Measurements from ENCODE around the gene CPED1. TPM values are rescaled to one million over a fixed set of nuclear protein-coding genes. Genes with fewer than 3 reads are reported as not detected.

Gene CPED1
- total and polyA plus RNA-seq, 2 experiments from 2014 or later: 0.17 to 0.47 TPM

DNA sequence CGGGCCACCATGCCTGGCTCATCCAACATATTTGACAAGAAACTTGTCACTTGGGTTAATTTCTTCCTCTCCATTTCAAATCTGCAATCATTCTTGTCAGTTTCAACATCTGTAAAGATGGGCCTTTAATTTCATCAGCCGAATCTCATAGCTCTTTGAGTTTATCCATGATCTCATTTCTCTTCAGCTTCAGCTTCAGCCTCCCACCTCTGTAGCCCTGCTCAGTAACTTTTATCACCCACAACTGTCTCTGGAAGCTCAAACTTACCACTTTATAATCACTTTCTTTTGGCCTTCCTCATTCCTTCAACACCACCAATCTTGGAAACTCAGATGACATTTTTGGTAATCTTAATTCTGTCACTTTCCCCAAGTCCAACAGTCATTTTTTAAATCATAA is 83.2 kb downstream of the CPED1 start:
- Mint-ChIP-seq H3K27ac (no peak overlapping the region), H3K27me3 (ENCODE audit: insufficient read depth, low read depth, poor library complexity) (no peaks in the 10 kb centered on the region), H3K36me3 (ENCODE audit: low read depth) (no peaks in the 10 kb centered on the region), H3K9me3 (no peaks in the 10 kb centered on the region), H3K4me3 (no peak overlapping the region), H3K4me1 (peaks cover 7% of the 10 kb centered on the region; the same call in 2 of the 3 replicates)
- DNase-seq (ENCODE audit: low spot score): no peak
- no peak for TF ChIP-seq ZNF331 (CRISPR knock-in tag; IDR thresholded peaks at IDR 0.05; ENCODE audit: low read depth)
- no peak for TF ChIP-seq EZH2phosphoT487 (IDR thresholded peaks at IDR 0.05; ENCODE audit: unreplicated experiment)
- TF ChIP-seq, protein P1, sequence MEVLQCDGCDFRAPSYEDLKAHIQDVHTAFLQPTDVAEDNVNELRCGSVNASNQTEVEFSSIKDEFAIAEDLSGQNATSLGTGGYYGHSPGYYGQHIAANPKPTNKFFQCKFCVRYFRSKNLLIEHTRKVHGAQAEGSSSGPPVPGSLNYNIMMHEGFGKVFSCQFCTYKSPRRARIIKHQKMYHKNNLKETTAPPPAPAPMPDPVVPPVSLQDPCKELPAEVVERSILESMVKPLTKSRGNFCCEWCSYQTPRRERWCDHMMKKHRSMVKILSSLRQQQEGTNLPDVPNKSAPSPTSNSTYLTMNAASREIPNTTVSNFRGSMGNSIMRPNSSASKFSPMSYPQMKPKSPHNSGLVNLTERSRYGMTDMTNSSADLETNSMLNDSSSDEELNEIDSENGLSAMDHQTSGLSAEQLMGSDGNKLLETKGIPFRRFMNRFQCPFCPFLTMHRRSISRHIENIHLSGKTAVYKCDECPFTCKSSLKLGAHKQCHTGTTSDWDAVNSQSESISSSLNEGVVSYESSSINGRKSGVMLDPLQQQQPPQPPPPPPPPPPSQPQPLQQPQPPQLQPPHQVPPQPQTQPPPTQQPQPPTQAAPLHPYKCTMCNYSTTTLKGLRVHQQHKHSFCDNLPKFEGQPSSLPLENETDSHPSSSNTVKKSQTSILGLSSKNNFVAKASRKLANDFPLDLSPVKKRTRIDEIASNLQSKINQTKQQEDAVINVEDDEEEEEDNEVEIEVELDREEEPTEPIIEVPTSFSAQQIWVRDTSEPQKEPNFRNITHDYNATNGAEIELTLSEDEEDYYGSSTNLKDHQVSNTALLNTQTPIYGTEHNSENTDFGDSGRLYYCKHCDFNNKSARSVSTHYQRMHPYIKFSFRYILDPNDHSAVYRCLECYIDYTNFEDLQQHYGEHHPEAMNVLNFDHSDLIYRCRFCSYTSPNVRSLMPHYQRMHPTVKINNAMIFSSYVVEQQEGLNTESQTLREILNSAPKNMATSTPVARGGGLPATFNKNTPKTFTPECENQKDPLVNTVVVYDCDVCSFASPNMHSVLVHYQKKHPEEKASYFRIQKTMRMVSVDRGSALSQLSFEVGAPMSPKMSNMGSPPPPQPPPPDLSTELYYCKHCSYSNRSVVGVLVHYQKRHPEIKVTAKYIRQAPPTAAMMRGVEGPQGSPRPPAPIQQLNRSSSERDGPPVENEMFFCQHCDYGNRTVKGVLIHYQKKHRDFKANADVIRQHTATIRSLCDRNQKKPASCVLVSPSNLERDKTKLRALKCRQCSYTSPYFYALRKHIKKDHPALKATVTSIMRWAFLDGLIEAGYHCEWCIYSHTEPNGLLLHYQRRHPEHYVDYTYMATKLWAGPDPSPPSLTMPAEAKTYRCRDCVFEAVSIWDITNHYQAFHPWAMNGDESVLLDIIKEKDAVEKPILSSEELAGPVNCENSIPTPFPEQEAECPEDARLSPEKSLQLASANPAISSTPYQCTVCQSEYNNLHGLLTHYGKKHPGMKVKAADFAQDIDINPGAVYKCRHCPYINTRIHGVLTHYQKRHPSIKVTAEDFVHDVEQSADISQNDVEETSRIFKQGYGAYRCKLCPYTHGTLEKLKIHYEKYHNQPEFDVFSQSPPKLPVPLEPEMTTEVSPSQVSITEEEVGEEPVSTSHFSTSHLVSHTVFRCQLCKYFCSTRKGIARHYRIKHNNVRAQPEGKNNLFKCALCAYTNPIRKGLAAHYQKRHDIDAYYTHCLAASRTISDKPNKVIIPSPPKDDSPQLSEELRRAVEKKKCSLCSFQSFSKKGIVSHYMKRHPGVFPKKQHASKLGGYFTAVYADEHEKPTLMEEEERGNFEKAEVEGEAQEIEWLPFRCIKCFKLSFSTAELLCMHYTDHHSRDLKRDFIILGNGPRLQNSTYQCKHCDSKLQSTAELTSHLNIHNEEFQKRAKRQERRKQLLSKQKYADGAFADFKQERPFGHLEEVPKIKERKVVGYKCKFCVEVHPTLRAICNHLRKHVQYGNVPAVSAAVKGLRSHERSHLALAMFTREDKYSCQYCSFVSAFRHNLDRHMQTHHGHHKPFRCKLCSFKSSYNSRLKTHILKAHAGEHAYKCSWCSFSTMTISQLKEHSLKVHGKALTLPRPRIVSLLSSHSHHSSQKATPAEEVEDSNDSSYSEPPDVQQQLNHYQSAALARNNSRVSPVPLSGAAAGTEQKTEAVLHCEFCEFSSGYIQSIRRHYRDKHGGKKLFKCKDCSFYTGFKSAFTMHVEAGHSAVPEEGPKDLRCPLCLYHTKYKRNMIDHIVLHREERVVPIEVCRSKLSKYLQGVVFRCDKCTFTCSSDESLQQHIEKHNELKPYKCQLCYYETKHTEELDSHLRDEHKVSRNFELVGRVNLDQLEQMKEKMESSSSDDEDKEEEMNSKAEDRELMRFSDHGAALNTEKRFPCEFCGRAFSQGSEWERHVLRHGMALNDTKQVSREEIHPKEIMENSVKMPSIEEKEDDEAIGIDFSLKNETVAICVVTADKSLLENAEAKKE (CRISPR knock-in tag; IDR thresholded peaks at IDR 0.05): no peak
- TF ChIP-seq POLR2AphosphoS5 (IDR thresholded peaks at IDR 0.05; ENCODE audit: low read depth): no peak
- H3K4me1 ChIP-seq (ENCODE audit: insufficient read depth): peaks cover 6% of the 10 kb centered on the region; the same call in 1 of the 2 replicates
- H3F3A ChIP-seq (replicated peaks; ENCODE audit: low read depth): no peaks in the 10 kb centered on the region
- H3K36me3 ChIP-seq (ENCODE audit: insufficient read depth): no peaks in the 10 kb centered on the region
- H3K9me2 ChIP-seq (ENCODE audit: insufficient read depth): peaks cover 9% of the 10 kb centered on the region
- ATAC-seq: no peak
- no peak overlapping the region for H2AFZ ChIP-seq
- no peak overlapping the region for H3K27ac ChIP-seq (ENCODE audit: low read depth)
- H3K27me3 ChIP-seq (ENCODE audit: insufficient read depth): no peaks in the 10 kb centered on the region
- H3K4me2 ChIP-seq: no peak overlapping the region
- H3K4me3 ChIP-seq: no peak overlapping the region
- no peaks in the 10 kb centered on the region for H4K20me1 ChIP-seq (replicated peaks; ENCODE audit: insufficient read depth)
- H3K79me2 ChIP-seq (replicated peaks; ENCODE audit: insufficient read depth): no peaks in the 10 kb centered on the region

- no peak for TF ChIP-seq STAT1 (IDR thresholded peaks at IDR 0.05; ENCODE audit: unreplicated experiment)
- TF ChIP-seq, protein P2, sequence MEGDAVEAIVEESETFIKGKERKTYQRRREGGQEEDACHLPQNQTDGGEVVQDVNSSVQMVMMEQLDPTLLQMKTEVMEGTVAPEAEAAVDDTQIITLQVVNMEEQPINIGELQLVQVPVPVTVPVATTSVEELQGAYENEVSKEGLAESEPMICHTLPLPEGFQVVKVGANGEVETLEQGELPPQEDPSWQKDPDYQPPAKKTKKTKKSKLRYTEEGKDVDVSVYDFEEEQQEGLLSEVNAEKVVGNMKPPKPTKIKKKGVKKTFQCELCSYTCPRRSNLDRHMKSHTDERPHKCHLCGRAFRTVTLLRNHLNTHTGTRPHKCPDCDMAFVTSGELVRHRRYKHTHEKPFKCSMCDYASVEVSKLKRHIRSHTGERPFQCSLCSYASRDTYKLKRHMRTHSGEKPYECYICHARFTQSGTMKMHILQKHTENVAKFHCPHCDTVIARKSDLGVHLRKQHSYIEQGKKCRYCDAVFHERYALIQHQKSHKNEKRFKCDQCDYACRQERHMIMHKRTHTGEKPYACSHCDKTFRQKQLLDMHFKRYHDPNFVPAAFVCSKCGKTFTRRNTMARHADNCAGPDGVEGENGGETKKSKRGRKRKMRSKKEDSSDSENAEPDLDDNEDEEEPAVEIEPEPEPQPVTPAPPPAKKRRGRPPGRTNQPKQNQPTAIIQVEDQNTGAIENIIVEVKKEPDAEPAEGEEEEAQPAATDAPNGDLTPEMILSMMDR (conservative IDR thresholded peaks at IDR 0.05; ENCODE audit: low read depth in 2 of 2): no peak
- TF ChIP-seq CREB1 (CRISPR knock-in tag; IDR thresholded peaks at IDR 0.05; ENCODE audit: low read depth): no peak
- H3K27me3 Mint-ChIP-seq (ENCODE audit: insufficient read depth, low read depth, poor library complexity): no peaks in the 10 kb centered on the region
- H3K4me3 ChIP-seq: no peak overlapping the region
- no peaks in the 10 kb centered on the region for H3K27me3 ChIP-seq (ENCODE audit: insufficient read depth)
- no peak overlapping the region for H3K4me3 Mint-ChIP-seq
- H4K20me1 ChIP-seq (replicated peaks; ENCODE audit: insufficient read depth): no peaks in the 10 kb centered on the region
- H3F3A ChIP-seq (replicated peaks; ENCODE audit: low read depth): no peaks in the 10 kb centered on the region
- no peaks in the 10 kb centered on the region for H3K36me3 ChIP-seq (ENCODE audit: insufficient read depth)
- H3K36me3 Mint-ChIP-seq (ENCODE audit: low read depth): no peaks in the 10 kb centered on the region
- no peak overlapping the region for H2AFZ ChIP-seq
- peaks cover 7% of the 10 kb centered on the region; the same call in 2 of the 3 replicates for H3K4me1 Mint-ChIP-seq
- ATAC-seq (no peak), DNase-seq (ENCODE audit: low spot score) (no peak)
- H3K27ac Mint-ChIP-seq: no peak overlapping the region
- H3K27ac ChIP-seq (ENCODE audit: low read depth): no peak overlapping the region
- no peaks in the 10 kb centered on the region for H3K79me2 ChIP-seq (replicated peaks; ENCODE audit: insufficient read depth)
- peaks cover 9% of the 10 kb centered on the region for H3K9me2 ChIP-seq (ENCODE audit: insufficient read depth)
- H3K9me3 Mint-ChIP-seq: no peaks in the 10 kb centered on the region
- peaks cover 6% of the 10 kb centered on the region; the same call in 1 of the 2 replicates for H3K4me1 ChIP-seq (ENCODE audit: insufficient read depth)
- H3K4me2 ChIP-seq: no peak overlapping the region
Measured at GRCh38 chr7:121072826-121073225, 84.3 kb downstream of the CPED1 start.

Data from GM23338 (cell line).